Neural crest cell (in vitro differentiated cells): Measurements from ENCODE around the gene TPMT. TPM values are rescaled to one million over a fixed set of nuclear protein-coding genes. Genes with fewer than 3 reads are reported as not detected.

ENCODE experiments used
- DNase-seq: peaks from one replicate; pipeline ENCODE4 v3.0.0; 2021; ENCODE audit warnings: low read depth, mixed read lengths, low spot score
- H3K27ac Mint-ChIP-seq: one replicate; pipeline ENCODE4 v1.8.0; 2021; ENCODE audit warnings: mild to moderate bottlenecking, mixed read lengths; ENCODE audit not compliant: unreplicated experiment
- H3K27me3 Mint-ChIP-seq: 2 replicates; pipeline ENCODE4 v1.8.0; 2021; ENCODE audit warnings: low read depth, mild to moderate bottlenecking, mixed read lengths
- H3K36me3 Mint-ChIP-seq: 2 replicates; pipeline ENCODE4 v1.8.0; 2021; ENCODE audit warnings: low read depth, mild to moderate bottlenecking, mixed read lengths
- H3K4me1 Mint-ChIP-seq: 2 replicates; pipeline ENCODE4 v1.8.0; 2021; ENCODE audit warnings: mixed read lengths
- H3K4me3 Mint-ChIP-seq: one replicate; pipeline ENCODE4 v1.8.0; 2021; ENCODE audit warnings: mild to moderate bottlenecking, mixed read lengths
- H3K9me3 Mint-ChIP-seq: 2 replicates; pipeline ENCODE4 v1.8.0; 2021; ENCODE audit warnings: mixed read lengths
- total RNA-seq: library from RNA; stranded (reverse); gene quantifications from 2 replicates; pipeline ENCODE4 v1.2.1, GENCODE V29; 2021
- TF ChIP-seq, protein P1 (sequence below): fragments of 200-600 bp; sonication (generic); conservative IDR thresholded peaks from 2 replicates; pipeline ENCODE4 v1.5.0; 2021; ENCODE audit warnings: antibody characterized with exemption, mild to moderate bottlenecking

Gene TPMT
- total RNA-seq, 1 donor from 2014 or later, result 7.5 TPM

DNA sequence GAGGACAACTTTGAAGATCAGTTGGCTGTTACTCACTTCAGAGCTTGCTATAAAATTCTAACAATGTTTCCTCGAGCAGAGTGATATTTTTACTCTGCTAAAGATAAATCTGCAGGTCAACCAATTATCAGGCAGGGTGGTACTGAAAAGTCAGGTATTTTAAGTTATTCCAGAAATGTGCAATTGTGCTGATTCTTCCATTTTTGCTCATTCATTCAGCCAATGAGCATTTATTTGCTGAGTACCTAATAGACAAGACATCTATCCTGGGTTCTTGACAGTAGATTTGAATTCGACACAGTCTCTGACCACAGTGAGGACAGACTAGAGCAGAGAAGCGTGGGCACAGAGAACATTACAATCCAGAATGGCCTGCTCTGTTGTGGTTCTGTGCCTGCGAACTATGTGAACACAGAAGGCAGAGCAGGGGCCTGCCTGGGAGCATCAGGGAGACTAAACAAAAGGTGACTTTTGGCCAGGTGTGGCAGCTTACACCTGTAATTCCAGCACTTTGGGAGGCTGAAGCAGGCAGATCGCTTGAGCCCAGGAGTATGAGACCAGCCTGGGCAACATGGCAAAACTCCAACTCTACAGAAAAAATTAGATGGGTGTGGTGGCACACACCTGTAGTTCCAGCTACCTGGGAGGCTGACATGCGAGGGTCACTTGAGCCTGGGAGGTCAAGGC lies 14.8 kb downstream of the TPMT start:
- H3K4me1 Mint-ChIP-seq, result no peaks in the 10 kb centered on the region
- peaks cover 6% of the 10 kb centered on the region for H3K36me3 Mint-ChIP-seq
- H3K27ac Mint-ChIP-seq, result no peak overlapping the region
- H3K4me3 Mint-ChIP-seq, result no peak overlapping the region
- TF ChIP-seq, protein P1, sequence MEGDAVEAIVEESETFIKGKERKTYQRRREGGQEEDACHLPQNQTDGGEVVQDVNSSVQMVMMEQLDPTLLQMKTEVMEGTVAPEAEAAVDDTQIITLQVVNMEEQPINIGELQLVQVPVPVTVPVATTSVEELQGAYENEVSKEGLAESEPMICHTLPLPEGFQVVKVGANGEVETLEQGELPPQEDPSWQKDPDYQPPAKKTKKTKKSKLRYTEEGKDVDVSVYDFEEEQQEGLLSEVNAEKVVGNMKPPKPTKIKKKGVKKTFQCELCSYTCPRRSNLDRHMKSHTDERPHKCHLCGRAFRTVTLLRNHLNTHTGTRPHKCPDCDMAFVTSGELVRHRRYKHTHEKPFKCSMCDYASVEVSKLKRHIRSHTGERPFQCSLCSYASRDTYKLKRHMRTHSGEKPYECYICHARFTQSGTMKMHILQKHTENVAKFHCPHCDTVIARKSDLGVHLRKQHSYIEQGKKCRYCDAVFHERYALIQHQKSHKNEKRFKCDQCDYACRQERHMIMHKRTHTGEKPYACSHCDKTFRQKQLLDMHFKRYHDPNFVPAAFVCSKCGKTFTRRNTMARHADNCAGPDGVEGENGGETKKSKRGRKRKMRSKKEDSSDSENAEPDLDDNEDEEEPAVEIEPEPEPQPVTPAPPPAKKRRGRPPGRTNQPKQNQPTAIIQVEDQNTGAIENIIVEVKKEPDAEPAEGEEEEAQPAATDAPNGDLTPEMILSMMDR, result no peak
- H3K27me3 Mint-ChIP-seq, result no peaks in the 10 kb centered on the region
- DNase-seq, result no peak
- no peaks in the 10 kb centered on the region for H3K9me3 Mint-ChIP-seq

DNA sequence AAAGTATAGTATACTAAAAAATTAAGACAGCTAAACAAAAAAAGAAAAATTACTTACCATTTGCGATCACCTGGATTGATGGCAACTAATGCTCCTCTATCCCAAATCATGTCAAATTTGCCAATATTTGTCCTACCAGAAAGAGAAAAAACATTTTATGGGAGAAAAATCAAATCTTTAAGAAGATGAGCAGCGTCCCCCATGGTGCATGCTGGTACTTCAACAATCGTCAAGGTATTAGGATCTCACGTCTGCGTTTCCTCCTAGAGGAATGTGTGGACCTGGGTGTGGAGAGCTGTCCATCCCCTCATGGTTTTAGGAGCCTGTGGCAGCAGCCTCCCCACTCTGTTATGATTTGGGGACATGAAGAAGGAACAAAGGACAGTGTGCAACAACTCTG lies 16.0 kb downstream of the TPMT start:
- DNase-seq, result no peak
- Mint-ChIP-seq H3K27ac (no peak overlapping the region), H3K4me1 (no peaks in the 10 kb centered on the region), H3K4me3 (no peak overlapping the region), H3K36me3 (peaks cover 10% of the 10 kb centered on the region), H3K9me3 (no peaks in the 10 kb centered on the region), H3K27me3 (no peaks in the 10 kb centered on the region)
- TF ChIP-seq, protein P1, result no peak

DNA sequence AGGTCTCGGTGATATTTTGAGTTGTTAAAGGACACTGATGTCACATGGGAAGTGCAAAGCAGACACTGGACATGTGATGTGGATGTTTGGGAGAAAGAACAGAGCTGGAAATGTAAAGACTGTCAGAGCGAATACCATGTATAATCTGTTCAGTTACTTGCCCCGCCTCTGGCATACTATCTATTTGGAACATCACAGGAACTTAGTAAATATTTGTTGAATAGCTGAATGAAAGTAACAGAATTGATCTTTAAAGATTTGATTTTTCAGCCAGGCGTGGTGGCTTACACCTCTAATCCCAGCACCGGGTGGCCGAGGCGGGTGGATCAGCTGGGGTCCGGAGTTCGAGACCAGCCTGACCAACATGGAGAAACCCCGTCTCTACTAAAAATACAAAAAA lies 18.6 kb downstream of the TPMT start:
- Mint-ChIP-seq H3K36me3 (peaks cover 17% of the 10 kb centered on the region), H3K27me3 (no peaks in the 10 kb centered on the region), H3K4me3 (no peak overlapping the region), H3K27ac (no peak overlapping the region), H3K4me1 (no peaks in the 10 kb centered on the region), H3K9me3 (no peaks in the 10 kb centered on the region)
- DNase-seq, result no peak
- TF ChIP-seq, protein P1, result no peak

DNA sequence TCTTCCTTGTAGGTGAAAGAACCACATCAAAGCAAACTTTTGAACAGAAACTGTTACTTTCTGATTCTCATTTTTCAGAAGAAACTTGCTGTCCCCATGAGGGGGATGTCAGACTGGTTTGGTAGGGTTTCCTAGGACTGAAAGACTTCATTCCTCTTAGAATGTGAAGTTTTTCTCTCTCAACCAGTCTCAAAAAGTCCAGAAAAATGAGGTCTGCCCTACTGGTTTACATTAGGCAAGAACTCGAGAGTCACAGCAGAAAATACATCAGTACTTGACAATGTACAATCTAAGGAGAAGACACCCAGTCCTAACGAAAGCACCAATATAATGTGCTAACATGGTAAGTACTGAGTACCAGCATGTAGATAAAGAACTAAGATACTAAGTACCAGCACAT lies 19.7 kb downstream of the TPMT start:
- Mint-ChIP-seq H3K27ac (no peak overlapping the region), H3K9me3 (no peaks in the 10 kb centered on the region), H3K4me3 (no peak overlapping the region), H3K27me3 (no peaks in the 10 kb centered on the region), H3K4me1 (no peaks in the 10 kb centered on the region), H3K36me3 (peaks cover 13% of the 10 kb centered on the region)
- no peak for DNase-seq
- TF ChIP-seq, protein P1, result no peak

DNA sequence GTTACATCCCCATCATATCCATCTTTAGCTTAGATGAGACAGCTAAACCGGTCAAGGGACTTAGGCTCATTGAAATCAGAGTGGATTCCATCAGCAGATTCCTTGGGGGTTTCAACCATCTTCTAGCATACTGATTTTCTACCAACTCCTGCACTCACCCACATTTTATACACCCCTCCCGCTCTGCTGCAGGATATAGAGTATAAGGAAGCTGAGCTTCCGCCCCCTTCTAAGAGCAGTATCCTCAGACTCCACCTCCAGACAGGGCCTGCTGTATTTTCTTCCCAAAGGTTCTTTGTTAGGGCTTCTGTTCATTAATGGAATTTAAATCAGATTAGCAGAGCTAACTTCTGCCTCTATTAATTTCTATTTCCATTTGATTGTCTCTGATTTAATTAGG lies 22.5 kb downstream of the TPMT start:
- peaks cover 15% of the 10 kb centered on the region for H3K36me3 Mint-ChIP-seq
- no peak overlapping the region for H3K27ac Mint-ChIP-seq
- no peaks in the 10 kb centered on the region for H3K9me3 Mint-ChIP-seq
- no peaks in the 10 kb centered on the region for H3K4me1 Mint-ChIP-seq
- TF ChIP-seq, protein P1, result no peak
- H3K27me3 Mint-ChIP-seq, result no peaks in the 10 kb centered on the region
- no peak overlapping the region for H3K4me3 Mint-ChIP-seq
- DNase-seq, result no peak
